OCI-LY3 (cell line): Measurements from ENCODE around the gene GGA2.

Experiments used
- H2AFZ ChIP-seq: fragments of 200-600, 300-600 bp; shearing (Covaris generic); 2 replicates; pipeline ENCODE4 v1.6.0; 2014; ENCODE audit warnings: antibody characterized with exemption, low read depth, low read length
- H3K27ac ChIP-seq: fragments of 200-600, 300-600 bp; sonication (generic); 2 replicates; pipeline ENCODE4 v1.5.1; 2014; ENCODE audit warnings: mild to moderate bottlenecking, low read length, moderate library complexity, mixed read lengths
- H3K27me3 ChIP-seq: fragments of 200-600, 300-600 bp; sonication (generic); 2 replicates; pipeline ENCODE4 v1.6.1; 2014; ENCODE audit warnings: low read depth, low read length, mixed read lengths
- H3K36me3 ChIP-seq: fragments of 200-600, 300-600 bp; sonication (generic); replicated peaks from 2 replicates; pipeline ENCODE3; 2014; ENCODE audit warnings: low read depth, low read length, mixed read lengths
- H3K4me1 ChIP-seq: fragments of 300-600, 200-600 bp; sonication (generic); 2 replicates; pipeline ENCODE4 v1.6.1; 2014; ENCODE audit warnings: low read length, mixed read lengths
- H3K4me2 ChIP-seq: fragments of 200-600, 300-600 bp; sonication (generic); 2 replicates; pipeline ENCODE4 v1.6.1; 2014; ENCODE audit warnings: low read length, mixed read lengths
- H3K4me3 ChIP-seq: fragments of 300-600, 200-600 bp; sonication (generic); 2 replicates; pipeline ENCODE4 v1.5.1; 2014; ENCODE audit warnings: antibody characterized with exemption, mild to moderate bottlenecking, low read length, moderate library complexity
- H3K79me2 ChIP-seq: fragments of 300-600, 200-600 bp; shearing (Covaris generic); 2 replicates; pipeline ENCODE4 v1.6.1; 2014; ENCODE audit warnings: mild to moderate bottlenecking, low read length, mixed read lengths
- H3K9ac ChIP-seq: fragments of 300-600, 200-600 bp; shearing (Covaris generic); 2 replicates; pipeline ENCODE4 v1.6.0; 2014; ENCODE audit warnings: mild to moderate bottlenecking, low read length, moderate library complexity
- H3K9me3 ChIP-seq: fragments of 200-600, 300-600 bp; shearing (Covaris generic); 2 replicates; pipeline ENCODE4 v1.6.1; 2014; ENCODE audit warnings: low read length, mixed read lengths; ENCODE audit not compliant: insufficient read depth
- H4K20me1 ChIP-seq: fragments of 200-600, 300-600 bp; sonication (generic); 2 replicates; pipeline ENCODE4 v1.6.1; 2016; ENCODE audit warnings: low read length, mixed read lengths; ENCODE audit not compliant: insufficient read depth
- EZH2phosphoT487 ChIP-seq: fragments of 200-600 bp; shearing (Covaris generic); IDR thresholded peaks from 2 replicates; pipeline ENCODE4 v1.6.1; 2018; ENCODE audit warnings: antibody characterized with exemption, mixed run types, low read depth
- TF ChIP-seq, protein P1 (sequence below): fragments of 200-600, 300-600 bp; sonication (generic); IDR thresholded peaks from 2 replicates; pipeline ENCODE4 v1.5.1; 2014; ENCODE audit warnings: antibody characterized with exemption, low read length, low read depth

Gene GGA2

DNA sequence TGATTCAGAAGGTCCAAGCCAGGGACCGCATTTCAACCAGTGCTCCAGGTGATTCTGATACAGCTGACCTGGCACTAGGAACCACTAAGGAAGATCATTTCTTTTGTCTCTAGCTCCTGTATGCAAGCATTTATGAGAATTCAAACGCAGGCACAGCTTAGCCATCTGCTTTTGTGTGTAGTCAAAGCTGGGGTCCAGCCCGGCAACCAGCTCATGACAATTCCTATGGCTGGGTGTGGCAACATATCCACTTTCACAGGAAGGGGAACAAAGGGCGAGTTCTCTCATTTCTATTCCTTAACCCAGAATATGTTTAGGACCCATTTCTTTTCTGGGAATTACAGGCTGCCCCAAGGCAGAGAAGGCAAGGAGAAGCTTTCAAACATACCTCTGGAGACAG is 30.0 kb downstream of the GGA2 start:
- no peak overlapping the region for H3K4me2 ChIP-seq
- peaks cover 73% of the 10 kb centered on the region for H3K36me3 ChIP-seq
- no peak overlapping the region for H3K4me3 ChIP-seq
- no peak overlapping the region for H2AFZ ChIP-seq
- TF ChIP-seq EZH2phosphoT487, result no peak
- TF ChIP-seq, protein P1, sequence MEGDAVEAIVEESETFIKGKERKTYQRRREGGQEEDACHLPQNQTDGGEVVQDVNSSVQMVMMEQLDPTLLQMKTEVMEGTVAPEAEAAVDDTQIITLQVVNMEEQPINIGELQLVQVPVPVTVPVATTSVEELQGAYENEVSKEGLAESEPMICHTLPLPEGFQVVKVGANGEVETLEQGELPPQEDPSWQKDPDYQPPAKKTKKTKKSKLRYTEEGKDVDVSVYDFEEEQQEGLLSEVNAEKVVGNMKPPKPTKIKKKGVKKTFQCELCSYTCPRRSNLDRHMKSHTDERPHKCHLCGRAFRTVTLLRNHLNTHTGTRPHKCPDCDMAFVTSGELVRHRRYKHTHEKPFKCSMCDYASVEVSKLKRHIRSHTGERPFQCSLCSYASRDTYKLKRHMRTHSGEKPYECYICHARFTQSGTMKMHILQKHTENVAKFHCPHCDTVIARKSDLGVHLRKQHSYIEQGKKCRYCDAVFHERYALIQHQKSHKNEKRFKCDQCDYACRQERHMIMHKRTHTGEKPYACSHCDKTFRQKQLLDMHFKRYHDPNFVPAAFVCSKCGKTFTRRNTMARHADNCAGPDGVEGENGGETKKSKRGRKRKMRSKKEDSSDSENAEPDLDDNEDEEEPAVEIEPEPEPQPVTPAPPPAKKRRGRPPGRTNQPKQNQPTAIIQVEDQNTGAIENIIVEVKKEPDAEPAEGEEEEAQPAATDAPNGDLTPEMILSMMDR, result no peak
- H3K27ac ChIP-seq, result no peak overlapping the region
- H3K4me1 ChIP-seq, result no peaks in the 10 kb centered on the region
- H3K9ac ChIP-seq, result no peak overlapping the region
- no peaks in the 10 kb centered on the region; the same call in 1 of the 2 replicates for H3K79me2 ChIP-seq
- H3K9me3 ChIP-seq, result no peaks in the 10 kb centered on the region
- H4K20me1 ChIP-seq, result peaks cover 40% of the 10 kb centered on the region
- no peaks in the 10 kb centered on the region for H3K27me3 ChIP-seq

DNA sequence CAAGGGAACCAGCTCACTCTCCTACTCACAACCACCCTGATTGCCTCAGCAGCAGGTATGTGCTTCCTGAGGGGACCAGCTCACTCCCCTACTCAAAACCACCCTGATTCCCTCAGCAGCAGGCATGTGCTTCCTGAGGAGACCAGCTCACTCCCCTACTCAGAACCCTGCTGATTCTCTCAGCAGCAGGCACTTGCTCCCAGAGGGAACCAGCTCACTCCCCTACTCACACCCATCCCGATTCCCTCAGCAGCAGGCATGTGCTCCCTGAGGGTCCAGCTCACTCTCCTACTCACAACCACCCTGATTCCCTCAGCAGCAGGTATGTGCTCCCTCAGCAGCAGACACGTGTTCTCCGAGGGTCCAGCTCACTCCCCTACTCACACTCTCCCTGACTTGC is 31.2 kb downstream of the GGA2 start:
- H3K9me3 ChIP-seq, result no peaks in the 10 kb centered on the region
- H3K27me3 ChIP-seq, result no peaks in the 10 kb centered on the region
- H3K36me3 ChIP-seq, result peaks cover 71% of the 10 kb centered on the region

DNA sequence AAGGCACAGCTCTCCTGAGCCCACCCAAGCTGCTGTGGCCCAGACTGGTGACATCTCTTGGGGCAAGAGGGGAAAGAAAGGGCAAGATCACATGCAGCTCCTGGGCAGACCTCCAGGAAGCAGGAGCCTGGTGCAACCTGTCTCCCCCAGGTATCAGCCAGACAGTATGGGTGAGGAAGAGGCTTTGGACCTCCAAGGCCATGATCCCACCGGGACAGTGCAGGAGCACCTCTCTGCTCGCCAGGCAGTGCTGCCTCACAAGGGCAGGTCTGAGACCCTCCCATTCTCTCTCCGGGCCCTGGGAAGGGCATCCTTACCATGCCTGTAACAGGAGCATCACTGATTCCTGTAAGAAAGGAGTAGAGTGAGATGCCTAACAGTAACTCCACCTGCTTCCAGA is 31.7 kb downstream of the GGA2 start:
- H3K27ac ChIP-seq, result no peak overlapping the region
- TF ChIP-seq EZH2phosphoT487, result no peak
- TF ChIP-seq, protein P1, result no peak
- H3K4me3 ChIP-seq, result no peak overlapping the region
- peaks cover 29% of the 10 kb centered on the region; the same call in 1 of the 2 replicates for H4K20me1 ChIP-seq
- no peak overlapping the region for H2AFZ ChIP-seq
- H3K4me2 ChIP-seq, result no peak overlapping the region
- no peaks in the 10 kb centered on the region for H3K4me1 ChIP-seq
- H3K27me3 ChIP-seq, result no peaks in the 10 kb centered on the region
- peaks cover 75% of the 10 kb centered on the region for H3K36me3 ChIP-seq
- H3K9ac ChIP-seq, result no peak overlapping the region
- H3K9me3 ChIP-seq, result no peaks in the 10 kb centered on the region
- H3K79me2 ChIP-seq, result no peaks in the 10 kb centered on the region

More for the DNA sequence above, 31.2 kb downstream of the GGA2 start:
- H3K4me3 ChIP-seq, result no peak overlapping the region
- H3K27ac ChIP-seq, result no peak overlapping the region
- H3K4me2 ChIP-seq, result no peak overlapping the region
- H3K9ac ChIP-seq, result no peak overlapping the region
- peaks cover 29% of the 10 kb centered on the region; the same call in 1 of the 2 replicates for H4K20me1 ChIP-seq
- no peaks in the 10 kb centered on the region for H3K79me2 ChIP-seq
- no peaks in the 10 kb centered on the region for H3K4me1 ChIP-seq
- H2AFZ ChIP-seq, result no peak overlapping the region
- no peak for TF ChIP-seq EZH2phosphoT487
- TF ChIP-seq, protein P1, result no peak

DNA sequence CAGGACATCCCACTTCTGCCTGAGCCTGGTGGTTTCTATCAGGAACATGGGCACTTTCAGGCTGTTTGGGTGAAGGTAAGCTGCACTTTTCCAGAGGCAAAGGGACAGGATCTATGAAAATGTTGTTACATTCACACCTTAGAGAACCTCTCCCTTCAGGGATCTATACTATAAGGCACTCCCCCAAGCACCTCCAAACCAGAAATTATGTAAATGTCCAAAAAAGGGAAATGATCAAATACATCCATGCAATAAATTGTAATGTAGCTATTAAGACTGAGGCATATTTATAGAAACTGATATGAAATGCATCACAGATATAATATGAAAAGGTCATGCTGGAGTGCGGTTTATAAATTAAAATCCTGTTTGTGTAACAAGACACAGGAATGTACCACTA is 34.0 kb downstream of the GGA2 start:
- H2AFZ ChIP-seq, result no peak overlapping the region
- no peaks in the 10 kb centered on the region for H3K79me2 ChIP-seq
- H3K27me3 ChIP-seq, result no peaks in the 10 kb centered on the region
- peaks cover 62% of the 10 kb centered on the region for H3K36me3 ChIP-seq
- no peaks in the 10 kb centered on the region for H3K4me1 ChIP-seq
- H4K20me1 ChIP-seq, result peaks cover 32% of the 10 kb centered on the region; the same call in 1 of the 2 replicates
- no peak overlapping the region for H3K4me2 ChIP-seq
- TF ChIP-seq, protein P1, result no peak
- TF ChIP-seq EZH2phosphoT487, result no peak
- H3K27ac ChIP-seq, result no peak overlapping the region
- H3K9me3 ChIP-seq, result no peaks in the 10 kb centered on the region
- no peak overlapping the region for H3K4me3 ChIP-seq
- no peak overlapping the region for H3K9ac ChIP-seq
